ENCODE data around the gene IFRD2.

The IFRD2 gene

DNA sequence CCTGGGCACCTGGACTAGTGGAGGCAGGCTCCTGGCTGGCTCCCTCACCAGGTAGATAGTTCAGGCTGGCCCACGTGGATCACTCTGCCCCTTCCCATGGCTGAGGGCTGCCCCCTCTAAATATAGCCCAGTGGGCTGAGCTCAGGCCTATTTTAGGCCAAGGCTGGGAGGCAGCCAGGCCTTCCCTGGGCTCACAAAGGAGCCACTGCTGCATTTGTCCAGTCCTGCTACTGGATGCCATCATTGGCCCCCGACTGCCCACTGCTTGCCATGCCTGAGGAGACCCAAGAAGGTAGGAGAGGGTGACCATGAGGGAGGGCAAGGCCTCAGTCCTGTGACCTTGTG is 13.4 kb downstream of the IFRD2 start, which contains the start of gene LSMEM2:
TSS of gene LSMEM2 (plus strand) at position 208 of the 345 bp plus-strand sequence. CDS start at position 235, 27 bp downstream.
- WGBS, 2 donors (ENCODE audit: extremely low coverage in 2 of 2, insufficient read length in 2 of 2, insufficient replicate concordance in 1 of 2) = no CpG with 5 or more reads among the region's 2 CpGs
- peaks cover 4% of the 10 kb centered on the region for H3K79me1 ChIP-seq (ENCODE audit: low read depth, low read length)
- no peak within 1 kb of the TSS for H3K4me2 ChIP-seq (ENCODE audit: insufficient read depth, low read length, poor library complexity, severe bottlenecking)
- H3K4me3 ChIP-seq (ENCODE audit: low read length in 2 of 2) = no peak within 1 kb of the TSS
- peaks cover 5 to 10% of the 10 kb centered on the region in 2 donors for H3K4me1 ChIP-seq (ENCODE audit: control insufficient read depth in 2 of 2, insufficient read depth in 1 of 2, low read depth in 1 of 2, low read length in 2 of 2)
- peak within 1 kb of the TSS; percentile 73 for H2BK15ac ChIP-seq (ENCODE audit: low read length)
- H3K9ac ChIP-seq (ENCODE audit: low read depth, low read length, poor library complexity) = peak within 1 kb of the TSS; percentile 12
- H3K9me3 ChIP-seq (replicated peaks in 1 of 2; ENCODE audit: control insufficient read depth in 2 of 2, insufficient read depth in 1 of 2, low read depth in 1 of 2, low read length in 2 of 2) = peaks cover 0 to 4% of the 10 kb centered on the region in 2 donors
- peak within 1 kb of the TSS; percentile 20 for H3K23ac ChIP-seq (ENCODE audit: low read depth, low read length, poor library complexity)
- H2AK5ac ChIP-seq (ENCODE audit: low read depth, low read length) = peak within 1 kb of the TSS; percentile 96
- DNase-seq (ENCODE audit: low spot score) = no peak
- no peak within 1 kb of the TSS for H4K8ac ChIP-seq (ENCODE audit: low read depth, low read length)
- H3K27me3 ChIP-seq (ENCODE audit: control insufficient read depth in 3 of 3, insufficient read depth in 3 of 3, low read depth in 1 of 3, low read length in 3 of 3) = peaks cover 4 to 32% (median 18%) of the 10 kb centered on the region in 3 experiments
- no peak within 1 kb of the TSS for H3K14ac ChIP-seq (ENCODE audit: low read length)
- H2BK12ac ChIP-seq (ENCODE audit: low read length) = peak within 1 kb of the TSS; percentile 82
- H3K4ac ChIP-seq (ENCODE audit: low read length) = peak within 1 kb of the TSS; percentile 95
- H3K36me3 ChIP-seq (replicated peaks in 1 of 2; ENCODE audit: control insufficient read depth in 2 of 2, insufficient read depth in 2 of 2, low read length in 2 of 2) = no peaks in the 10 kb centered on the region
- no peak within 1 kb of the TSS for H3K27ac ChIP-seq (replicated peaks; ENCODE audit: low read length)
- no peak within 1 kb of the TSS for H2BK5ac ChIP-seq (ENCODE audit: low read length)
- H2BK120ac ChIP-seq (ENCODE audit: low read depth, low read length) = no peak within 1 kb of the TSS
- H2AFZ ChIP-seq (ENCODE audit: low read length) = peak within 1 kb of the TSS; percentile 68
- no peak within 1 kb of the TSS for H4K91ac ChIP-seq (ENCODE audit: low read depth, low read length, poor library complexity)
- peak within 1 kb of the TSS; percentile 76 for H3K18ac ChIP-seq (ENCODE audit: low read length)

DNA sequence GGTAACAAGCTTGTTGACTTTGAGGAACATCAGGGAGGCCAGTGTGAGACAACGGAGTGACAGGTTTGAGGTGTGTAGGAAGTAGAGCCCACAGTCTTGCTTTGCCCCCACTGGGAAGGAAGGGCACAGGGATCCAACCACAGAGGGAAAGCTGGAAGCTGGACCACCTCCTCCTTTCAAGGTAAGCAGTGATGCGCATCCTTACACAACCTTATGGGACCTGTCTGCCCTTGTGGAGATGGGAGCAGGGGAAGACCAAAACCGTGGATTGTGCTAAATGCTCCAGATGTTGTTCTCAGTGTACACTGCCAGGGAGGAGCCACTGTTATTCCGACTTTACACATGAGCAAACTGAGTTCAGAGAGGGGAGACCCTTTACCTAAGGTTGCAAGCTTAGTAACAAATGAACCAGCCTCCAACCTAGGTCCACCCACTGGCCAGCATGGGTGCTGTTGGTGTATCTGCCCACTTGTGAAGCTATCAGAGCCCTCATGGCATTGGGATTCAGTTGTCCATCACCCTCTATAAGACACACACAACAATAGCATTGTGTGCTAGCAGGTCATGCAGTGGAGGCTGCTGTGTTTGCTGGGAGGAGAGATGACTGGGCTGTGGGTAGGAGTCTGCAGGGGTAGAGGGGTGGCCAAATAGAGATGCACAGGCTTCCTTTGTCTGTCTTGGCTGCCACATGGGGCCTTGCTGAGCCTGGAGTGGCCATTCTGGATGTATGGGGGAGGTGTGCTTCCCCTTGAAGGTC is 13.9 kb downstream of the IFRD2 start:
- Histone ChIP-seq H3K9ac (ENCODE audit: low read depth, low read length, poor library complexity) (no peak overlapping the region), H3K4ac (ENCODE audit: low read length) (peak overlapping the region; percentile 0), H2BK5ac (ENCODE audit: low read length) (no peak overlapping the region), H3K79me1 (ENCODE audit: low read depth, low read length) (peaks cover 4% of the 10 kb centered on the region), H3K18ac (ENCODE audit: low read length) (peak overlapping the region; percentile 76), H3K9me3 (replicated peaks in 1 of 2; ENCODE audit: control insufficient read depth in 2 of 2, insufficient read depth in 1 of 2, low read depth in 1 of 2, low read length in 2 of 2) (peaks cover 0 to 4% of the 10 kb centered on the region in 2 donors), H3K23ac (ENCODE audit: low read depth, low read length, poor library complexity) (no peak overlapping the region), H2AFZ (ENCODE audit: low read length) (peak overlapping the region; percentile 68), H2BK120ac (ENCODE audit: low read depth, low read length) (no peak overlapping the region), H3K27ac (replicated peaks; ENCODE audit: low read length) (no peak overlapping the region), H4K8ac (ENCODE audit: low read depth, low read length) (no peak overlapping the region), H4K91ac (ENCODE audit: low read depth, low read length, poor library complexity) (no peak overlapping the region), H3K4me2 (ENCODE audit: insufficient read depth, low read length, poor library complexity, severe bottlenecking) (no peak overlapping the region), H2BK15ac (ENCODE audit: low read length) (peak overlapping the region; percentile 73), H2AK5ac (ENCODE audit: low read depth, low read length) (peak overlapping the region; percentile 96), H3K4me1 (ENCODE audit: control insufficient read depth in 2 of 2, insufficient read depth in 1 of 2, low read depth in 1 of 2, low read length in 2 of 2) (peaks cover 5 to 11% of the 10 kb centered on the region in 2 donors), H3K27me3 (ENCODE audit: control insufficient read depth in 3 of 3, insufficient read depth in 3 of 3, low read depth in 1 of 3, low read length in 3 of 3) (peaks cover 9 to 38% (median 20%) of the 10 kb centered on the region in 3 experiments), H3K14ac (ENCODE audit: low read length) (no peak overlapping the region), H2BK12ac (ENCODE audit: low read length) (no peak overlapping the region), H3K36me3 (replicated peaks in 1 of 2; ENCODE audit: control insufficient read depth in 2 of 2, insufficient read depth in 2 of 2, low read length in 2 of 2) (no peaks in the 10 kb centered on the region), H3K4me3 (ENCODE audit: low read length in 2 of 2) (no peak overlapping the region)
- no peak for DNase-seq (ENCODE audit: low spot score)
- no CpG with 5 or more reads among the region's 4 CpGs for WGBS, 2 donors (ENCODE audit: extremely low coverage in 2 of 2, insufficient read length in 2 of 2, insufficient replicate concordance in 1 of 2)

DNA sequence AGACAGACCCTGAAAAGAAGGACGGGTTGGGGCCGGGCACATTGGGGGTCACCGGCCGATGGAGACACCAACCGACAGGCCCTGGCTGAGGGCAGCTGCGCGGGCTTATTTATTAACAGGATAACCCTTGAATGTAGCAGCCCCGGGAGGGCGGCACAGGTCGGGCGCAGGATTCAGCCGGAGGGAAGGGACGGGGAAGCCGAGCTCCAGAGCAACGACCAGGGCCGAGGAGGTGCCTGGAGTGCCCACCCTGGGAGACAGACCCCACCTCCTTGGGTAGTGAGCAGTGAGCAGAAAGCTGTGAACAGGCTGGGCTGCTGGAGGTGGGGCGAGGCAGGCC is 15.5 kb downstream of the IFRD2 start:
- no peak overlapping the region for H3K4me2 ChIP-seq (ENCODE audit: insufficient read depth, low read length, poor library complexity, severe bottlenecking)
- H4K8ac ChIP-seq (ENCODE audit: low read depth, low read length) = no peak overlapping the region
- no peak overlapping the region for H2BK15ac ChIP-seq (ENCODE audit: low read length)
- peaks cover 0 to 4% of the 10 kb centered on the region in 2 donors for H3K9me3 ChIP-seq (replicated peaks in 1 of 2; ENCODE audit: control insufficient read depth in 2 of 2, insufficient read depth in 1 of 2, low read depth in 1 of 2, low read length in 2 of 2)
- H4K91ac ChIP-seq (ENCODE audit: low read depth, low read length, poor library complexity) = no peak overlapping the region
- H2BK5ac ChIP-seq (ENCODE audit: low read length) = peak overlapping the region; percentile 29
- H3K23ac ChIP-seq (ENCODE audit: low read depth, low read length, poor library complexity) = no peak overlapping the region
- H3K4ac ChIP-seq (ENCODE audit: low read length) = no peak overlapping the region
- peak overlapping the region; percentile 84 for H2AK5ac ChIP-seq (ENCODE audit: low read depth, low read length)
- no CpG with 5 or more reads among the region's 17 CpGs for WGBS, 2 donors (ENCODE audit: extremely low coverage in 2 of 2, insufficient read length in 2 of 2, insufficient replicate concordance in 1 of 2)
- peaks cover 9 to 41% (median 24%) of the 10 kb centered on the region in 3 experiments for H3K27me3 ChIP-seq (ENCODE audit: control insufficient read depth in 3 of 3, insufficient read depth in 3 of 3, low read depth in 1 of 3, low read length in 3 of 3)
- peak overlapping the region; percentile 46 for H2BK12ac ChIP-seq (ENCODE audit: low read length)
- peaks cover 9 to 13% of the 10 kb centered on the region in 2 donors for H3K4me1 ChIP-seq (ENCODE audit: control insufficient read depth in 2 of 2, insufficient read depth in 1 of 2, low read depth in 1 of 2, low read length in 2 of 2)
- peaks cover 4% of the 10 kb centered on the region for H3K79me1 ChIP-seq (ENCODE audit: low read depth, low read length)
- H3K14ac ChIP-seq (ENCODE audit: low read length) = no peak overlapping the region
- DNase-seq (ENCODE audit: low spot score) = no peak
- no peak overlapping the region for H2AFZ ChIP-seq (ENCODE audit: low read length)
- H3K18ac ChIP-seq (ENCODE audit: low read length) = peak overlapping the region; percentile 52
- H3K36me3 ChIP-seq (replicated peaks in 1 of 2; ENCODE audit: control insufficient read depth in 2 of 2, insufficient read depth in 2 of 2, low read length in 2 of 2) = no peaks in the 10 kb centered on the region
- no peak overlapping the region for H3K4me3 ChIP-seq (ENCODE audit: low read length in 2 of 2)
- no peak overlapping the region for H3K27ac ChIP-seq (replicated peaks; ENCODE audit: low read length)
- H2BK120ac ChIP-seq (ENCODE audit: low read depth, low read length) = no peak overlapping the region
- H3K9ac ChIP-seq (ENCODE audit: low read depth, low read length, poor library complexity) = no peak overlapping the region

DNA sequence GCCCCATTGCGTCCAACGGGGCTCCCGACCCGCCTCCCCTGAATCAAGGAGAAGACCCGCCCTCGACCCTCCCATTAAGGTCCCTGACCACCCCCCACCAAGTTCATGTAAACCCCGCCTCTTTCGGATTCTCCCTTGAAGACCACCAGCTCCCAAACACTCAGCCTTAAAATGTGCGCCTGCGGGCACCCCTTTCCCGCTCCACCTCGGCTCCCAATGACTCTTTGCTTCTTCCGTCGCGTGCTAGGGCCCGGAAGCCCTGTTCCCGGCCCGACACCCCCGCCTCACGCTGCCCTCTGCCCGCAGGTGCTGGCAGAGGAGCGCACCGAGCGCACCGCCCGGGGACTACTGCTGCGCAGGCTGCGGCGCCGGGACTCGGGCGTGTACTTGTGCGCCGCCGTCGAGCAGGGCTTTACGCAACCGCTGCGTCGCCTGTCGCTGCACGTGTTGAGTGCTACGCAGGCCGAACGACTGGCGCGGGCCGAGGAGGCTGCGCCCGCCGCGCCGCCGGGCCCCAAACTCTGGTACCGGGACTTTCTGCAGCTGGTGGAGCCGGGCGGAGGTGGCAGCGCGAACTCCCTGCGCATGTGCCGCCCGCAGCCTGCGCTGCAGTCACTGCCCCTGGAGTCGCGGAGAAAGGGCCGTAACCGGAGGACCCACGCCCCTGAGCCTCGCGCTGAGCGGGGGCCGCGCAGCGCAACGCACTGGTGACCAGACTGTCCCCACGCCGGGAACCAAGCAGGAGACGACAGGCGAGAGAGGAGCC is 16.1 kb downstream of the IFRD2 start:
- H3K9ac ChIP-seq (ENCODE audit: low read depth, low read length, poor library complexity) = peak overlapping the region; percentile 44
- no peak overlapping the region for H3K4ac ChIP-seq (ENCODE audit: low read length)
- H2BK12ac ChIP-seq (ENCODE audit: low read length) = peak overlapping the region; percentile 58
- peak overlapping the region; percentile 21 for H3K14ac ChIP-seq (ENCODE audit: low read length)
- no peak overlapping the region for H4K8ac ChIP-seq (ENCODE audit: low read depth, low read length)
- H2BK15ac ChIP-seq (ENCODE audit: low read length) = peak overlapping the region; percentile 99
- peak overlapping the region; percentile 86 for H2AFZ ChIP-seq (ENCODE audit: low read length)
- H3K4me3 ChIP-seq (ENCODE audit: low read length in 2 of 2) = no peak overlapping the region
- peak overlapping the region; percentile 10 for H2BK120ac ChIP-seq (ENCODE audit: low read depth, low read length)
- no peak overlapping the region for H3K23ac ChIP-seq (ENCODE audit: low read depth, low read length, poor library complexity)
- DNase-seq (ENCODE audit: low spot score) = no peak
- H4K91ac ChIP-seq (ENCODE audit: low read depth, low read length, poor library complexity) = no peak overlapping the region
- no peaks in the 10 kb centered on the region for H3K36me3 ChIP-seq (replicated peaks in 1 of 2; ENCODE audit: control insufficient read depth in 2 of 2, insufficient read depth in 2 of 2, low read length in 2 of 2)
- peaks cover 9 to 41% (median 24%) of the 10 kb centered on the region in 3 experiments for H3K27me3 ChIP-seq (ENCODE audit: control insufficient read depth in 3 of 3, insufficient read depth in 3 of 3, low read depth in 1 of 3, low read length in 3 of 3)
- WGBS, 2 donors (ENCODE audit: extremely low coverage in 2 of 2, insufficient read length in 2 of 2, insufficient replicate concordance in 1 of 2) = no CpG with 5 or more reads among the region's 79 CpGs
- H3K27ac ChIP-seq (replicated peaks; ENCODE audit: low read length) = no peak overlapping the region
- peak overlapping the region; percentile 84 for H2AK5ac ChIP-seq (ENCODE audit: low read depth, low read length)
- H2BK5ac ChIP-seq (ENCODE audit: low read length) = peak overlapping the region; percentile 42
- peak overlapping the region; percentile 76 for H3K18ac ChIP-seq (ENCODE audit: low read length)
- H3K79me1 ChIP-seq (ENCODE audit: low read depth, low read length) = peaks cover 4% of the 10 kb centered on the region
- H3K4me1 ChIP-seq (ENCODE audit: control insufficient read depth in 2 of 2, insufficient read depth in 1 of 2, low read depth in 1 of 2, low read length in 2 of 2) = peaks cover 9 to 13% of the 10 kb centered on the region in 2 donors
- H3K4me2 ChIP-seq (ENCODE audit: insufficient read depth, low read length, poor library complexity, severe bottlenecking) = peak overlapping the region; percentile 18
- H3K9me3 ChIP-seq (replicated peaks in 1 of 2; ENCODE audit: control insufficient read depth in 2 of 2, insufficient read depth in 1 of 2, low read depth in 1 of 2, low read length in 2 of 2) = peaks cover 0 to 4% of the 10 kb centered on the region in 2 donors

Measured in neuronal stem cell (in vitro differentiated cells).